ENCODE results near the gene IER5.

Gene IER5

DNA sequence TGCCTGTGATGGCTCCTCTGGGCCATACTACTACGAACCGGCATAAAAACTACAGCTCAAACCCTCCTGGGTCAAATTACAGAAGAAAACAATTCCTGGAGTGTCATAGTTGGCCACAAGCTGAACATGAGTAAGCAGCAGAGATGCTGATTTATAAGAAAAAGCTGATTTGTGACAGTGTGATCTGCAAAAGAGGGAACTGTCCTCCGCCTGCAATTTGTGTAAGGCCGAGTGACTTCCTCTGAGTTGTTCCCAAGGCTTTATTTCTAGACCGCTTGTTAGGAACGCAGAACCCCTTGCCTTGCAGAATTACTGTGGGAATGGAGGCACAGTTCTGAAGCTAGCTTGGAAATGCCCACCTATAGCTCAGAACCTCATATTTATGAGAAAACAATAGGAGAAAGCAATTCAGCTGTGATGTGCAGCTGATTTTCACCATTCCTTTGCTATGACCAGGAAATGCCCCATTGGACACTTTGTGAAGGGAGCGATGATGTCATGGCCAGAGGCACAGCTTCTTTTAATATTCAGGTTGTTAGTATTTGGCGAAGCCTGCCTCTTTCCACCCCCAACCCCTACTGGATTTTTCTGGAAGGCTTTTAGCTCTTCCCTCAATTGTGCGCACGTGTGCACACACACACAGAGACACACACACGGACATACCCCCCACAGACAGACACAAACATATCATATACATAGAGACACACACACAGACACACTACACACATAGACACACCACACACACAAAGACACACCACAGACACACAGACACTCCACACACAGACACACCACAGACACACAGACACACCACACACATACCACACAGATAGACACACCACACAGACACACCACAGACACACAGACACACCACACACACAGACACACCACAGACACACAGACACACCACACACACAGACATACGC is 47.6 kb downstream of the IER5 start:
- DNase-seq, result no peak

- no peak for DNase-seq
Measured at GRCh38 chr1:181136738-181137122, 48.2 kb downstream of the IER5 start.

DNA sequence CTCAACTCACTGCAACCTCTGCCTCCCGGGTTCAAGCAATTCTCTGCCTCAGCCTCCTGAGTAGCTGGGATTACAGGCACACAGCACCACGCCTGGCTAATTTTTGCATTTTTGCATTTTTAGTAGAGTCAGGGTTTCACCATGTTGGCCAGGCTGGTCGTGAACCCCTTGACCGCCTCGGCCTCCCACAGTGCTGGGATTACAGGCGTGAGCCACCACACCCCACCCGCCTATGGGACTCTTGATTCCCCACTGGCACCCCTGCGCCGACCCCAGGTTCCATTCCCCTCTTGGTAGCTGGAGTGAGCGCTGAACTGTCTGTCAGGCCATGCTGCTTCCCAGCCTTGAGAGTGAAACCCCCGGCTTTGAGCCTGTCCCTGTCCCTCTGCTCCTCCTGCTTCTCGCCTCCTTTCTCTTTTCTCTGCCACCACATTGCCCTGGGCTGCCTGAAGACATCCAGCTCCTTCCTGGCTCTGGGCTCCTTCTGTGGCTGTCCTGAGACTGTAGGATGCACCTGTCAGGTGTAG is 48.8 kb downstream of the IER5 start:
- no peak for DNase-seq

DNA sequence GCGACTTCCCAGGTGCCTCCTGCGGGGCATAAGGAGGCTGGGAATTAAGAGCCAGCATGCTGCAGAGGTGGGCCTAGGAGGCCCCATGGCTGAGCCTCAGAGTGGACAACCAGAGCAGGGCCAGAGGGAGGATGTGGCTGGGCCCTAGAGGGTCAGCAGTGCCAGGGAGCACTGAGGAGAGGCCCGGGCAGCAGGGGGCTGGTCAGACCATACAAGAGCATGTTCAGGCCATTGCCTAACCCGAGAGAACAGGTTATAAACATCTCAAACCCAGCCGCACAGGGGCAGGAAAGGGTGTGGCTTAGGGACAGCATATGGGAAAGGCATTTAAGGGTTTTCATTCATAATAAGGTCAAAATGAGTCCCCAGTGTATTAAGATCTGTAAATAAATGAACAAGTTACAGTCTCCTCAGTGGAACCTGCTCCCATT is 51.1 kb downstream of the IER5 start:
- DNase-seq, result no peak

DNA sequence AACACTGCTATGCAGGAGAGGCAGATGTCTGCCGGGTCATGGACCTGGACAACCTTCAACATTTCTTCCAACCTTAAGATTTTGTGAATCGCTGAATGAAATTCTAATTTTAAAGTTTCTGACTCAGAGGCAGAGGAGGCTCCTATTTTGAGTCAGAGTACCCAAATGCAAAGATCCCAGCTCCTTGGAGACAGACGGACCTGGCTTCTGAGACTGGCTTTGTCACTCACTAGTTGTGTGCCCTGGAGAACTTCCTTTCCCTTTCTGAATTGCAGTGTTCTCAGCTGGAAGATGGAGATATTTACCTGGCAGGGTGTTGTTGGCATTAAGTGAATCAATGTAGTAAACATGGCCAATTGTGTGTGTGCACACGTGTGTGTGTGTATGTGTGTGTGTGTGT is 51.9 kb downstream of the IER5 start:
- DNase-seq, result peak; percentile 57

DNA sequence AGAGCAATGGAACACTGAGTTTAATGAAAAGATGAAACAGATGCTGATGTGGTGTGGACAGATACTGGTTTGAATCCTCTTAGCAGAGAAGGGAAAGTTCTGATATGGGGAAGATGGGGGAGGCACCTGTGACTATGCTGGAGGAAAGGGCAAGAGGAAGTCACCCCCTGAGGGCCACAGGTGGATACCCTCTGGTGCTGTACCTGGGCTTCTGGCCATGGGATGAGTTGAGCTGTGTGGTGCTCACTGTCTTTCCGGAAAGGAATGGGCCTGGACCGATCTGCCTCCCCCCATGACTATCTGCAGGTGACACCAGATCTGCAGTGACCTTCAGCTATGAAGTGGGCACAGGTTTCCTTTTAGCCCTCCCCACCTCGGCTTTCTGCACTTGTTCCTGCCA is 52.4 kb downstream of the IER5 start:
- DNase-seq, result no peak

DNA sequence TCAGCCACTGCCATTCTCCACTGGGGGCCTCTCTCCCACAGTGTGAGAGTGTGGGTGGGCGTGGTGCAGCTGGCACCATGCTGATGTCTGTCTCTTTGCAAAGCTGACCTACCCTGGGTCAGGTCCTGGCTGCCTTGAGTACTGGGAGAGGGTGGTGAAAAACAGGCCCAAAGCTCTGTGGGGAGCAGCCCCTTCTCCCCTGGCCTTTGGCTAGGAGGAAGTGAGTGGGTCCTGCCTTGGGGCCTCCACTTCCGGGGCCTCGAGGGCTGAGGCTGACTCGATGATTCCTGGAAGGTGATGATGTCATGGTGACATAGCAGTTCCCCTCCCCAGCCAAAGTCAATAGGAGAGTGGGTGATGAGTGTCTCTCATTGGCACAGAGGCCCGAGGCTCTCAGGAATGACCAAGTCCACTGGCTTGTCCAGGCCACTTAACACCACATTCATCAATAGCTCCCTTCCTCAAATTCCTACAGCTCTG is 53.0 kb downstream of the IER5 start:
- DNase-seq, result peak; percentile 84

Data from stimulated activated CD4-positive, alpha-beta T cell treated with anti-CD3 and anti-CD28 coated beads, Interleukin-15, amount 100 ng/mL, for 24 hours (primary cell).